ENCODE data around the gene LTA4H. TPM values are rescaled to one million over a fixed set of nuclear protein-coding genes. Genes with fewer than 3 reads are reported as not detected.

The LTA4H gene
- total RNA-seq, 1 donor from 2014 or later, result 67.6 TPM

DNA sequence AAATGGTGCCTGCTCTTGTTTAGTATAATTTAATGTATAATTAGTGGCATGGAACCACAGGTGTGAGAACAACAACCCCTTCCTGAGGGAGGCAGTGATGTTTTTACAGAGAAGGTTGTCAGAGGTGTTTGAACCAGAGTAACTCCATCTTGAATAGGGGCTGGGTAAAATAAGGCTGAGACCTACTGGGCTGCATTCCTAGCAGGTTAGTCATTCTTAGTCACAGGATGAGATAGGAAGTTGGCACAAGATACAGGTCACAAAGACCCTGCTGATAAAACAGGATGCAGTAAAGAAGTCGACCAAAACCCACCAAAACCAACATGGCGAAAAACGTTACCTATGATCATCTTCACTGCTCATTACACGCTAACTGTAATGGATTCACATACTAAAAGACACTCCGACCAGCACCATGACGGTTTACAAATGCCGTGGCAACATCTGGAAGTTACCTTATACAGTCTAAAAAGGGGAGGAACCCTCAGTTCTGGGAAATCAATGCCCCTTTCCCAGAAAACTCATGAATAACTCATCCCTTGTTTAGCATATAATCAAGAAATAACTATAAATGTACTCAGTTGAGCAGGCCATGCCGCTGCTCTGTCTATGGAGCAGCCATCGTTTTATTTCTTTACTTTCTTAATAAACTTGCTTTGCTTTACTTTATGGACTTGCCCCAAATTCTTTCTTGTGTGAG, 47.8 kb upstream of the LTA4H start:
- no peak overlapping the region for H3K4me3 Mint-ChIP-seq (ENCODE audit: unreplicated experiment)
- no peak for FAIRE-seq

DNA sequence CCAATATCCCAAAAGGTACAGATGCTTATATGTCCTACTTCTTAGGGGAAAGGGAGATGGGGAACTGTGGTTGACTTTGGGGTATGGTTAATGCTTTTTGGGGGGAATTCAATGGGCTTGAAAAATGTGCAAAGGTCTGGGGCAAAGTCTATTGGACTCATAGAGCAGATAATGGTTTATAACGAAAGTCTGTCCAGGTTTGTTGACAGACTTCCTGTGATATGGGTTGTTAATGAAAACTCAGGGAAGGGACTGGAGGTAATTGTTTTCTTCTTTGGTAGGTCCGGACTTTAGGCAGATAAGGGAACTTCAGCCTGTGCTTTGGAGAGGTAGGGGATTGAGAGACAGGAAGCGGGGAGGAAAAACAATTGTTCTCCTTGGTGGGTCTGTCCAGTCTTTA, 46.2 kb upstream of the LTA4H start:
- Histone ChIP-seq H3K9me3 (ENCODE audit: insufficient read depth, low read depth, low read length) (no peaks in the 10 kb centered on the region), H3K27me3 (ENCODE audit: insufficient read depth, low read length) (no peaks in the 10 kb centered on the region), H3K4me1 (ENCODE audit: insufficient read depth, low read length) (peaks cover 4% of the 10 kb centered on the region), H4K20me1 (ENCODE audit: insufficient read depth, low read length) (no peaks in the 10 kb centered on the region), H3K36me3 (ENCODE audit: insufficient read depth, low read length) (no peaks in the 10 kb centered on the region), H3K4me3 (ENCODE audit: insufficient read depth, low read depth, low read length) (no peak overlapping the region), H2AFZ (ENCODE audit: low read depth, low read length) (no peak overlapping the region), H3K9ac (ENCODE audit: low read length) (no peak overlapping the region), H3K27ac (ENCODE audit: low read depth, low read length) (no peak overlapping the region), H3K4me2 (ENCODE audit: low read length) (no peak overlapping the region), H3K79me2 (ENCODE audit: insufficient read depth, low read length) (no peaks in the 10 kb centered on the region)
- Mint-ChIP-seq H3K4me1 (ENCODE audit: low read depth, unreplicated experiment) (peaks cover 13% of the 10 kb centered on the region), H3K36me3 (ENCODE audit: low read depth, unreplicated experiment) (no peaks in the 10 kb centered on the region), H3K27ac (ENCODE audit: unreplicated experiment) (peak overlapping the region; percentile 18), H3K9me3 (ENCODE audit: unreplicated experiment) (peaks cover 11% of the 10 kb centered on the region), H3K27me3 (ENCODE audit: low read depth, unreplicated experiment) (no peaks in the 10 kb centered on the region), H3K4me3 (ENCODE audit: unreplicated experiment) (no peak overlapping the region)
- no peak for DNase-seq (ENCODE audit: low read depth)
- TF ChIP-seq, protein P1, sequence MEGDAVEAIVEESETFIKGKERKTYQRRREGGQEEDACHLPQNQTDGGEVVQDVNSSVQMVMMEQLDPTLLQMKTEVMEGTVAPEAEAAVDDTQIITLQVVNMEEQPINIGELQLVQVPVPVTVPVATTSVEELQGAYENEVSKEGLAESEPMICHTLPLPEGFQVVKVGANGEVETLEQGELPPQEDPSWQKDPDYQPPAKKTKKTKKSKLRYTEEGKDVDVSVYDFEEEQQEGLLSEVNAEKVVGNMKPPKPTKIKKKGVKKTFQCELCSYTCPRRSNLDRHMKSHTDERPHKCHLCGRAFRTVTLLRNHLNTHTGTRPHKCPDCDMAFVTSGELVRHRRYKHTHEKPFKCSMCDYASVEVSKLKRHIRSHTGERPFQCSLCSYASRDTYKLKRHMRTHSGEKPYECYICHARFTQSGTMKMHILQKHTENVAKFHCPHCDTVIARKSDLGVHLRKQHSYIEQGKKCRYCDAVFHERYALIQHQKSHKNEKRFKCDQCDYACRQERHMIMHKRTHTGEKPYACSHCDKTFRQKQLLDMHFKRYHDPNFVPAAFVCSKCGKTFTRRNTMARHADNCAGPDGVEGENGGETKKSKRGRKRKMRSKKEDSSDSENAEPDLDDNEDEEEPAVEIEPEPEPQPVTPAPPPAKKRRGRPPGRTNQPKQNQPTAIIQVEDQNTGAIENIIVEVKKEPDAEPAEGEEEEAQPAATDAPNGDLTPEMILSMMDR (IDR thresholded peaks at IDR 0.05; ENCODE audit: insufficient read depth, low read depth, low read length), result no peak
- no peak for TF ChIP-seq EZH2 (IDR thresholded peaks at IDR 0.05; ENCODE audit: insufficient read depth, low read length)
- no peak for FAIRE-seq

More for the DNA sequence above, 47.8 kb upstream of the LTA4H start:
- no peak overlapping the region for H3K4me2 ChIP-seq (ENCODE audit: low read length)
- peak; percentile 5 for DNase-seq (ENCODE audit: low read depth)
- Mint-ChIP-seq H3K36me3 (ENCODE audit: low read depth, unreplicated experiment) (no peaks in the 10 kb centered on the region), H3K27ac (ENCODE audit: unreplicated experiment) (no peak overlapping the region), H3K4me1 (ENCODE audit: low read depth, unreplicated experiment) (peaks cover 13% of the 10 kb centered on the region), H3K9me3 (ENCODE audit: unreplicated experiment) (peaks cover 24% of the 10 kb centered on the region), H3K27me3 (ENCODE audit: low read depth, unreplicated experiment) (no peaks in the 10 kb centered on the region)
- H2AFZ ChIP-seq (ENCODE audit: low read depth, low read length), result no peak overlapping the region
- no peaks in the 10 kb centered on the region for H3K27me3 ChIP-seq (ENCODE audit: insufficient read depth, low read length)
- H3K4me1 ChIP-seq (ENCODE audit: insufficient read depth, low read length), result peaks cover 4% of the 10 kb centered on the region
- H3K36me3 ChIP-seq (ENCODE audit: insufficient read depth, low read length), result no peaks in the 10 kb centered on the region
- no peak overlapping the region for H3K27ac ChIP-seq (ENCODE audit: low read depth, low read length)
- no peak overlapping the region for H3K9ac ChIP-seq (ENCODE audit: low read length)
- H4K20me1 ChIP-seq (ENCODE audit: insufficient read depth, low read length), result no peaks in the 10 kb centered on the region
- no peak for TF ChIP-seq EZH2 (IDR thresholded peaks at IDR 0.05; ENCODE audit: insufficient read depth, low read length)
- TF ChIP-seq, protein P1 (IDR thresholded peaks at IDR 0.05; ENCODE audit: insufficient read depth, low read depth, low read length), result no peak
- H3K4me3 ChIP-seq (ENCODE audit: insufficient read depth, low read depth, low read length), result no peak overlapping the region
- no peaks in the 10 kb centered on the region for H3K9me3 ChIP-seq (ENCODE audit: insufficient read depth, low read depth, low read length)
- H3K79me2 ChIP-seq (ENCODE audit: insufficient read depth, low read length), result no peaks in the 10 kb centered on the region

Measured in astrocyte (in vitro differentiated cells and primary cell).